Left lung (tissue), 10 donors: Measurements from ENCODE around the gene MYLK. TPM values are rescaled to one million over a fixed set of nuclear protein-coding genes. Genes with fewer than 3 reads are reported as not detected.

Experiments
- ATAC-seq: fragments of 200-7000 bp; cut with Tn5 transposase; one replicate; pipeline ENCODE4 v1.9.1; 2020; ENCODE audit warnings: moderate library complexity
- DNase-seq, 4 donors: peaks; one replicate each; pipeline ENCODE4 v3.0.0-alpha.2; 2013 to 2020
- H3K27ac ChIP-seq, 2 donors: fragments of 200-600 bp; sonication (generic) in 1 of 2; one replicate each; pipeline versions ENCODE4 v1.5.0 to v1.8.0; 2020 to 2021
- H3K27me3 ChIP-seq, 2 donors: fragments of 200-600 bp; sonication (generic) in 1 of 2; one replicate each; pipeline versions ENCODE4 v1.5.0 to v1.8.0; 2020 to 2021
- H3K36me3 ChIP-seq, 2 donors: fragments of 200-600 bp; sonication (generic) in 1 of 2; one replicate each; pipeline versions ENCODE4 v1.5.0 to v1.8.0; 2020 to 2021
- H3K4me1 ChIP-seq, 2 donors: fragments of 200-600 bp; one replicate each; pipeline ENCODE4 v1.8.0; 2021
- H3K4me3 ChIP-seq, 2 donors: fragments of 200-600 bp; sonication (generic) in 1 of 2; one replicate each; pipeline versions ENCODE4 v1.5.0 to v1.8.0; 2020 to 2021; ENCODE audit warnings: mild to moderate bottlenecking in 1 of 2
- H3K9me3 ChIP-seq, 2 donors: fragments of 200-600 bp; sonication (generic) in 1 of 2; one replicate each; pipeline versions ENCODE4 v1.5.0 to v1.8.0; 2020 to 2021
- intact Hi-C, 2 donors: fragments of 100-400 bp; cut with DNase I; formaldehyde crosslinking; loops; one replicate each; pipeline versions ENCODE4 v1.11.2 to v1.14.2; 2022
- polyA plus RNA-seq, 6 donors: library from polyadenylated mRNA; unstranded; fragments of 120-200 nt; gene quantifications; one replicate each; pipeline ENCODE4 v1.2.1, GENCODE V29; 2013; ENCODE audit not compliant: insufficient read length in 6 of 6
- total RNA-seq, 2 donors: library from RNA; stranded (reverse); fragmentation: NEBNext Ultra II Directional; extraction: Animal tissue kit (Norgen Biotek cat#: 25700); gene quantifications; one replicate each; pipeline ENCODE4 v1.2.1, GENCODE V29; 2021
- TF ChIP-seq, protein P1 (sequence below), 2 donors: fragments of 200-600 bp; sonication (generic) in 1 of 2; IDR thresholded peaks; one replicate each; pipeline versions ENCODE4 v1.5.0 to v1.8.0; 2021; ENCODE audit warnings: antibody characterized with exemption in 2 of 2
- donor health status: DM: no; HTN: yes; CAD: no.
- donor health status: DM: no; HTN: no; CAD: no.

Gene MYLK
- total and polyA plus RNA-seq, 8 donors: 155 to 468 (median 410) TPM

DNA sequence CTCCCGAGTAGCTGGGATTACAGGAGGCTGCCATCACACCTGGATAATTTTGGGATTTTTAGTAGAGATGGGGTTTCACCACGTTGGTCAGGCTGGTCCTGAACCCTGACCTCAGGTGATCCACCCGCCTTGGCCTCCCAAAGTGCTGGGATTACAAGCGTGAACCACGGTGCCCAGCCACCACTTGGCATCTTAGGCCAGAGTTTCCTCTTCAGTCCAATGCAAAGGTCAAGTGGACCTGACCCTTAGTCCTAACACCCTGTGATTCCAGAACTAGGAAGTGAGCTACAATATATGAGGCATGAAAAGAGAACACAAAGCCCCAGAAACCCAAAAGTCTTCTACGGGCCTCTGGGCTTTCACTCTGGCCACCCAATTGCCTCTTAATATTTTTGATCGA, 5.3 kb downstream of the MYLK start:
- H3K27me3 ChIP-seq: peaks cover 4 to 28% of the 10 kb centered on the region in 2 donors
- DNase-seq (no peak), ATAC-seq (no peak)
- H3K4me1 ChIP-seq: peaks cover 4 to 8% of the 10 kb centered on the region in 2 donors
- H3K4me3 ChIP-seq: no peak overlapping the region
- TF ChIP-seq, protein P1, sequence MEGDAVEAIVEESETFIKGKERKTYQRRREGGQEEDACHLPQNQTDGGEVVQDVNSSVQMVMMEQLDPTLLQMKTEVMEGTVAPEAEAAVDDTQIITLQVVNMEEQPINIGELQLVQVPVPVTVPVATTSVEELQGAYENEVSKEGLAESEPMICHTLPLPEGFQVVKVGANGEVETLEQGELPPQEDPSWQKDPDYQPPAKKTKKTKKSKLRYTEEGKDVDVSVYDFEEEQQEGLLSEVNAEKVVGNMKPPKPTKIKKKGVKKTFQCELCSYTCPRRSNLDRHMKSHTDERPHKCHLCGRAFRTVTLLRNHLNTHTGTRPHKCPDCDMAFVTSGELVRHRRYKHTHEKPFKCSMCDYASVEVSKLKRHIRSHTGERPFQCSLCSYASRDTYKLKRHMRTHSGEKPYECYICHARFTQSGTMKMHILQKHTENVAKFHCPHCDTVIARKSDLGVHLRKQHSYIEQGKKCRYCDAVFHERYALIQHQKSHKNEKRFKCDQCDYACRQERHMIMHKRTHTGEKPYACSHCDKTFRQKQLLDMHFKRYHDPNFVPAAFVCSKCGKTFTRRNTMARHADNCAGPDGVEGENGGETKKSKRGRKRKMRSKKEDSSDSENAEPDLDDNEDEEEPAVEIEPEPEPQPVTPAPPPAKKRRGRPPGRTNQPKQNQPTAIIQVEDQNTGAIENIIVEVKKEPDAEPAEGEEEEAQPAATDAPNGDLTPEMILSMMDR (IDR thresholded peaks at IDR 0.05): no peak
- H3K27ac ChIP-seq: no peak overlapping the region
- H3K9me3 ChIP-seq: no peaks in the 10 kb centered on the region
- intact Hi-C loops: no loop called here
- no peaks in the 10 kb centered on the region for H3K36me3 ChIP-seq

GRCh38 chr3:123877965-123878364, 6.2 kb downstream of the MYLK start:
- ATAC-seq: no peak
- no peak for DNase-seq
- no peaks in the 10 kb centered on the region for H3K36me3 ChIP-seq
- no peaks in the 10 kb centered on the region for H3K4me1 ChIP-seq
- intact Hi-C loops: no loop called here
- H3K9me3 ChIP-seq: no peaks in the 10 kb centered on the region
- H3K27ac ChIP-seq: no peak overlapping the region
- H3K4me3 ChIP-seq: no peak overlapping the region
- peaks cover 0 to 19% of the 10 kb centered on the region in 2 donors for H3K27me3 ChIP-seq
- TF ChIP-seq, protein P1 (IDR thresholded peaks at IDR 0.05): no peak

GRCh38 chr3:123877466-123877865, 6.7 kb downstream of the MYLK start:
- Histone ChIP-seq H3K4me1 (no peaks in the 10 kb centered on the region), H3K27me3 (peaks cover 0 to 14% of the 10 kb centered on the region in 2 donors), H3K9me3 (no peaks in the 10 kb centered on the region), H3K36me3 (no peaks in the 10 kb centered on the region), H3K4me3 (no peak overlapping the region), H3K27ac (no peak overlapping the region)
- intact Hi-C loops: no loop called here
- TF ChIP-seq, protein P1 (IDR thresholded peaks at IDR 0.05): no peak
- DNase-seq (no peak), ATAC-seq (no peak)

- no peak for ATAC-seq
- H3K27me3 ChIP-seq: peaks cover 0 to 8% of the 10 kb centered on the region in 2 donors
- intact Hi-C loops: no loop called here
- DNase-seq: no peak
- no peak overlapping the region for H3K27ac ChIP-seq
- TF ChIP-seq, protein P1 (IDR thresholded peaks at IDR 0.05): no peak
- H3K36me3 ChIP-seq: no peaks in the 10 kb centered on the region
- no peaks in the 10 kb centered on the region for H3K4me1 ChIP-seq
- H3K9me3 ChIP-seq: no peaks in the 10 kb centered on the region
- no peak overlapping the region for H3K4me3 ChIP-seq
These were observed 7.3 kb downstream of the MYLK start for GRCh38 chr3:123876858-123877257.

DNA sequence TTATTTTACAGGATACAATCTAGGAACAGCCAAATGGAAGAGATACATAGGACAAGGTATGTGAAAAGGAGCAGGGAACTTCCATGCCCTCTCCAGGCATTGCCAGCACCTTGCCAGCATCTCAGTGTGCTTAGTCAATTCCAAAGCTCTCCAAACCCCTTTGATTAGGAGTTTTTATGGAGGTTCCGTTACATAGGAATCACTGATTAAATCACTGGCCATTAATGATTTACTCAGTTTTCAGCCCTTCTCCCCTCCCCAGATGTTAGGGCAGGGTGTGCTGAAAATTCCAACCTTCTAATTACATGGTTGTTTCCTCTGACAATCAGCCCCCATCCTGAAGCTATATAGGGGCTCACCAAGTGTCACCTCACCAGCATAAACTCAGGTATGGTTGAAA, 11.5 kb downstream of the MYLK start:
- DNase-seq (no peak), ATAC-seq (no peak)
- no peaks in the 10 kb centered on the region for H3K4me1 ChIP-seq
- no peak overlapping the region for H3K27ac ChIP-seq
- no peaks in the 10 kb centered on the region for H3K9me3 ChIP-seq
- intact Hi-C loops: no loop called here
- no peaks in the 10 kb centered on the region for H3K36me3 ChIP-seq
- H3K4me3 ChIP-seq: no peak overlapping the region
- no peaks in the 10 kb centered on the region for H3K27me3 ChIP-seq
- TF ChIP-seq, protein P1 (IDR thresholded peaks at IDR 0.05): no peak
